ENCODE data around the gene KIF25. TPM values are rescaled to one million over a fixed set of nuclear protein-coding genes. Genes with fewer than 3 reads are reported as not detected.

The KIF25 gene
- total RNA-seq, 2 donors from 2014 or later, result 0.34 to 0.44 TPM

DNA sequence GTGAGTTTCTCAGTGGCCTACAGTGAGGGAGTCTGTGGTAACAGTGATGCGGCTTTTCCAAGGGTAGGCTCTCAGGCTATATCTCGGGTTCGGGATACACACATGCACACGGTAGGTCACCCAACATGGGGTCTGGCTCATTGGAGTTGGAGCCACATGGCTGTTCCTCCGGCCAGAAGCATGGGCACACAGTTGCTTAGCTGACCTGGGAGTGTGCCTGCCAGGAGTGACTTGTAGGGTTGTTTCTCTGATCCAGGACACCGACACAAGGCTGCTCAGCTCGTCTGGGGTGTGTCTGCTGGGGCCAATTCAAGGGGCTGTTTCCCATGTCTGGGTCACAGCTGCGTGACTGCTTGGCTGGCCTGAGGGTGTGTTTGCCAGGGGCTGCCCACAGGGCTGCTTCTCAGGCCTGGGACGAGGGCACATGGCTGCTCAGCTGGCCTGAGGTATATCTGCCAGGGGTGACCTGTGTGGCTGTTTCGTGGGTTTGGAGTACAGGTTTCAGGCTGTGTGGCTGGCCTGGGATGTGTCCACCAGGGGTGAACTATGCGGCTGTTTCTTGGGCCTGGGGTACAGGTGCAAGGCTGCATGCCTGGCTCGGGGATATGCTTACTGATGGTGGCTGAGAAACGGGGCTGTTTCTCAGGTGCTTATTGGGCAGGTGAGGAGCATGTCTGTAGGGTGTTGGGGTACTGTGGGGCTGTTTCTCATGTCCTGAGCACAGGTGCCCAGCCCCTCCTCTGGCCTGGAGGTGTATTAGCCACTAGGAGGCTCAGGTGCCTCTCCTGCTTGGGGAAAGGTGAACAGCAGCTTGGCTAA lies 15.2 kb downstream of the KIF25 start:
- intact Hi-C loops (cut with DNase I), result no loop called here
- DNase-seq, result no peak
- ATAC-seq, result no peak

GRCh38 chr6:168013250-168013915 lies 15.9 kb downstream of the KIF25 start:
- intact Hi-C loops (cut with DNase I), result no loop called here
- no peak for ATAC-seq
- no peak for DNase-seq

- no peak for ATAC-seq
These were observed 17.0 kb downstream of the KIF25 start for GRCh38 chr6:168014428-168014827.

GRCh38 chr6:168015009-168015408 lies 17.5 kb downstream of the KIF25 start:
- DNase-seq (no peak), ATAC-seq (no peak)
- intact Hi-C loops (cut with DNase I), result no loop called here

More at GRCh38 chr6:168014428-168014827, 17.0 kb downstream of the KIF25 start:
- intact Hi-C loops (cut with DNase I), result no loop called here
- no peak for DNase-seq

DNA sequence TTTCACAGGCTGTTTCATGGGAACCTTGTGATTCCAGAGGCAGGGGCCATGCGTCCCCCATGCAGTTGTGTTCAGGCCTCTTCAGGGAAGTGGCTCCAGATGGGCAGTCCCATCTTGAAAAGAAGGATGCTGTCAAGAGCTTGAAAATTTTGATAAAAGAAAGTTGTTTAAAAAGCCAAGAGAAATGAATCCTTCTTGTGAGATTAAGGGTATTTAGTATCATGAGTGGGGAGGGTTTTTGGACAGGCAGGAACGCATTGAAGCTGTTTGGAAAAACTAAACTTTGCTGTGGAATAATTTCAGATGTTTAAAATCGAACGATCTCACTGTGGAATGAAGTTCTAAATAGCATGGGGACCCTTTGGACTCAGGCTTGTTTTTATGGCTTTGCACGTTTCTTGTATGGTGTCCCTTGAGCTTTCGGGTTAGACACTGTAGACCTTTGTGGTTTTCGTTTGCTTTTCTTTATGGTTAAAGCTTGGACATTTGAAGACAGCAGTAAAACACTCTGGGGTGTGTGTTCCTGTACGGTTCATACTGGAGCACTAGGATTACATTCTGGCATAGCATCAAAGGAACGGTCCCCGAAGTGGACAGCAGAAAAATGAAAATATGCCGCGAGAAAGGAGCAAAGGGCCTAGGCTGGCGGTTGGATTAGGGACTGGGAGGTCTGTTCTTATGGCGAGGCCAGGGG lies 18.2 kb downstream of the KIF25 start:
- ATAC-seq (no peak), DNase-seq (no peak)
- intact Hi-C loops (cut with DNase I), result no loop called here

- DNase-seq, result no peak
- ATAC-seq, result no peak
These were observed 18.7 kb downstream of the KIF25 start for GRCh38 chr6:168016176-168016620.

GRCh38 chr6:168016721-168017525 lies 19.5 kb downstream of the KIF25 start:
- no peak for ATAC-seq

More at GRCh38 chr6:168016176-168016620, 18.7 kb downstream of the KIF25 start:
- intact Hi-C loops (cut with DNase I), result no loop called here

DNA sequence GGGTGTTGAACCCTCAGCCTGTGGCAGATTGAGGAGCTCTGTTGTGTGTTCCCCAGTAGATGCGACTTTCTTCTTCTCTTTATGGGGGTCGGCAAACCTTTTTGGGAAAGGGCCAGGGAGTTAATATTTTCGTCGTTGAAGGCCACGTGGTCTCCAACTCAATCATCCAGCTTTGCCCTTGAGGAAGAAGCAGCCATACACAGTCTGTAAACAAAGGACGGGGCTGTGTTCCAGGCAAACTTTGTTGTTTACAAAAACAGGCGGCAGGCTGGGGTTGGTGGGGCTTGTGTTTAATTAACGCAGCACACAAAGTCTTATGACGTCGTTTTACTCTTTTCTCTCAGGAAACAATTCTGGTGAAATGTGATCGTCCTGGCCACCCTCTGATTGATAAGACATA lies 20.2 kb downstream of the KIF25 start:
- intact Hi-C loops (cut with DNase I), result no loop called here
- no peak for ATAC-seq
- DNase-seq, result no peak

More at GRCh38 chr6:168016721-168017525, 19.5 kb downstream of the KIF25 start:
- intact Hi-C loops (cut with DNase I), result no loop called here
- no peak for DNase-seq

- intact Hi-C loops (cut with DNase I), result no loop called here
- DNase-seq, result no peak
- no peak for ATAC-seq
These were observed 21.2 kb downstream of the KIF25 start for GRCh38 chr6:168018664-168019063.

- DNase-seq, result no peak
- ATAC-seq, result no peak
- intact Hi-C loops (cut with DNase I), result no loop called here
These were observed 22.8 kb downstream of the KIF25 start for GRCh38 chr6:168020242-168020641.

DNA sequence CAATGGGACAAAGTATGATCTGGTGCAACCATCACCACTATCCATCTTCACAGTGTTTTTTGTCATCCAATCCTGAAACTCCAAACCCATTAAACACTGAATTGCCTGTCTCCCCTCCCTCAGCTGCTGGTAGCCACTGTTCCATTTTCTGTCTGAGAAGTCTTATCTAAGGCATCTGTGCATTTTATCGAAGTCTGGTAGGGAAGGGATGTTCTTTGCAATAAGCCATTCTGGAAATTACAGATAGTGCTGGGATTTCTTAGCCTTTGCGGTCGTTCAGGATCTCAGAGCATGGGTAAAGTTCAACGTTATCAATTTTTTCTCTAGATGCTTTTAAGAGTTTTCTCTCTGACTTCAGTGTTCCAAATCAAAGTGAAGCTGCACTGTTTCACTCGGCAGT lies 24.1 kb downstream of the KIF25 start:
- no peak for DNase-seq
- ATAC-seq, result no peak
- intact Hi-C loops (cut with DNase I), result no loop called here

DNA sequence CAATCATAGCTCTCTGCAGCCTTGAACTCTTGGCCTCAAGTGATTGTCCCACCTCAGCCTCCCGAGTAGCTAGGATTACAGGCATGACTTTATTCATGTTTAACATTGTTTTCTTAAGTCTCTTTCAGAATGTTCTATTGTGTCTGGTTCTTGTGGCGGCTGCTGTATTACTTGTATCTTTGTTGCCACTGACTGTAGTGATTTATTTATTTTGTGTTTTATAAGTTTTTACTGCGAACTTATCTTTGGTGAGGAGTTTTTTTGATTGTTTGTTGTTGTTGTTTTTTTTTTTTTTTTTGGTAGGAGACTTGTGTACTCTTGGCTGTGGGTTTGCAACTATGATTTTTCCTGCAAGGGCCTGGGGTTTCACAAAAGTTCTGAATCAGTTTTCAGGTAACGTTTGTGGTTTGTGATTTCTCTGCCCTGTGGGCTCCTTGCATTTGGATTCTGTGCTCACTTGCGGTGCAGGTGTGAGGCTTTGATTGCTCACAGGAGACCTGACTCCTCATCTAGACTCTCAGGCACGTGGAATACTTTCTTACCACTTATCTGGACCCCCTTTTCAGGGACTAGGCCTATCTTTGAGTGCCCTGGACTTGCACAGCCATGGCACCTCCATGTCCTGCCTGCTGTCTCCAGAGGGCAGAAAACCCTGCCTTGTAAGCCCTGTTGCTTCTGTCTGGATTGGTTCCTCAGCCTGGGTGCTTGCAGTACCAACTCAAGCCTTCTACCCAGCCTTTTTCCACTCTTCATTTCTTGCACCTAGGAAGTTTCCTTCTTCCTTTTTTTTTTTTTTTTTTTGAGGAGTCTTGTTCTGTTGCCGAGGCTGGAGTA lies 25.2 kb downstream of the KIF25 start:
- no peak for ATAC-seq
- no peak for DNase-seq
- intact Hi-C loops (cut with DNase I), result no loop called here

GRCh38 chr6:168024951-168025510 lies 27.6 kb downstream of the KIF25 start:
- DNase-seq, result no peak
- intact Hi-C loops (cut with DNase I), result no loop called here
- ATAC-seq, result no peak

- DNase-seq (no peak), ATAC-seq (no peak)
- intact Hi-C loops (cut with DNase I), result no loop called here
These were observed 28.6 kb downstream of the KIF25 start for GRCh38 chr6:168025831-168026710.

GRCh38 chr6:168026925-168027324 lies 29.5 kb downstream of the KIF25 start:
- ATAC-seq, result no peak
- intact Hi-C loops (cut with DNase I), result no loop called here
- no peak for DNase-seq

- ATAC-seq, result no peak
- intact Hi-C loops (cut with DNase I), result no loop called here
- DNase-seq, result no peak
These were observed 30.1 kb downstream of the KIF25 start for GRCh38 chr6:168027521-168027920.

DNA sequence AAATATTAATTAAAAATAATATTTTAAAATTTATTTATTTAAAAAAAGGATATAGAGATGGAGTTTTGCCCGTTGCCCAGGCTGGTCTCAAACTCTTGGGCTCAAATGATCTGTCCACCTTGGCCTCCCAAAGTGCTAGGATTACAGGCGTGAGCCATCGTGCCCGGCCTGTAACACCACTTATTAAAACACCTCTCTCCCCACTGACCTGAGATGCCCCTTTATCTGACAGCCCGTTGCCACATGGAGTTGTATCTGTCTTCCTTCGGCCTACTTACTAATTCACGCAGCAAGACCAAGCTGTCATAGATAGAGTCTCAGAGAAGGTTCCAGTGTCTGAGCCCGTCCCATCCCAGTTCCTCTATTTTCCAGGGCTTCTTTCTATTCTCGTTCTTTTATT lies 30.7 kb downstream of the KIF25 start:
- ATAC-seq, result no peak
- intact Hi-C loops (cut with DNase I), result no loop called here
- DNase-seq, result no peak

Data from left cardiac atrium (tissue), 4 donors.